Measurements from ENCODE around the gene HSD11B2.

DNA sequence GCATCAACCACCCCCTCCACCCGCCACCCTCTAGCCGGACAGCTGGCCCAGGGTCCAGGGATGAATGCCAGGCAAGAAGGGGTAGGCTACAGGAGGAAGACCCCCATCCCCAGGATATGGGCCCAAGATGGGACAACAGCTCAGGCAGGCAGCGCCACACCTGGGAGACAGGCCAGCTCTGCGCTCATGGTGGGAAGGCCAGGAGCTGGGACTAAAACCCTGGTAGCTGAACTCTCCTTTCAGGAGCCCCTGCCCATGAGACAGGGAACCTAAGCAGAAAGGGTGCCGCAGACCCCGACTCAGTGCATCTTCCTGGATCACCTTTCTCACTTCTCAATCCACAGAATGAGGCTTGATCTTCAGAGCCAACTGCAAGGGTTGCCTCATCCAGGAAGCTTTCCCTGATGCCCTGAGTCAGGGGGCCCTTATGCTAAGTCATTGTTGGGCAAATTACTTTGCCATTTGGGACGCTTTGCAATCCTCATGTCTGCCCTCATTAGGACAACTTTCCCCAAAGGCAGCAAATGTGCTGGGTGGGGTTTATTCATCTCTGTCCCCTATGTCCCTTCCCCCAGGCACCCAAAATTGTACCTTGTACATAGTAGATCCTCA is 23.6 kb upstream of the HSD11B2 start:
- TF ChIP-seq, protein P1, sequence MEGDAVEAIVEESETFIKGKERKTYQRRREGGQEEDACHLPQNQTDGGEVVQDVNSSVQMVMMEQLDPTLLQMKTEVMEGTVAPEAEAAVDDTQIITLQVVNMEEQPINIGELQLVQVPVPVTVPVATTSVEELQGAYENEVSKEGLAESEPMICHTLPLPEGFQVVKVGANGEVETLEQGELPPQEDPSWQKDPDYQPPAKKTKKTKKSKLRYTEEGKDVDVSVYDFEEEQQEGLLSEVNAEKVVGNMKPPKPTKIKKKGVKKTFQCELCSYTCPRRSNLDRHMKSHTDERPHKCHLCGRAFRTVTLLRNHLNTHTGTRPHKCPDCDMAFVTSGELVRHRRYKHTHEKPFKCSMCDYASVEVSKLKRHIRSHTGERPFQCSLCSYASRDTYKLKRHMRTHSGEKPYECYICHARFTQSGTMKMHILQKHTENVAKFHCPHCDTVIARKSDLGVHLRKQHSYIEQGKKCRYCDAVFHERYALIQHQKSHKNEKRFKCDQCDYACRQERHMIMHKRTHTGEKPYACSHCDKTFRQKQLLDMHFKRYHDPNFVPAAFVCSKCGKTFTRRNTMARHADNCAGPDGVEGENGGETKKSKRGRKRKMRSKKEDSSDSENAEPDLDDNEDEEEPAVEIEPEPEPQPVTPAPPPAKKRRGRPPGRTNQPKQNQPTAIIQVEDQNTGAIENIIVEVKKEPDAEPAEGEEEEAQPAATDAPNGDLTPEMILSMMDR (IDR thresholded peaks at IDR 0.05): no peak
- no peak for TF ChIP-seq POLR2A (IDR thresholded peaks at IDR 0.05)
